SJSA1 (cell line): ENCODE measurements around the gene ABL2. TPM values are rescaled to one million over a fixed set of nuclear protein-coding genes. Genes with fewer than 3 reads are reported as not detected.
A peak's percentile ranks its signal among the peaks of the same experiment; 100 is the strongest.
"Not testable (repeated sequence)": the region's sequence is repeated elsewhere in the genome, so short reads cannot be mapped to it uniquely, and the experiment has no call there.

Experiments
- DNase-seq, 2 experiments: peaks; one replicate each; pipeline ENCODE4 v3.0.0-alpha.2; 2015 to 2020; ENCODE audit warnings: low spot score in 2 of 2, low read depth in 1 of 2
- H3K27ac ChIP-seq: fragments of 250-450 bp; sonication (Bioruptor Pico); 2 replicates; pipeline ENCODE4 v1.5.1; 2020; ENCODE audit warnings: mild to moderate bottlenecking, moderate library complexity
- H3K27me3 ChIP-seq: fragments of 250-450 bp; sonication (Bioruptor Pico); replicated peaks from 2 replicates; pipeline ENCODE4 v1.5.1; 2020; ENCODE audit warnings: mild to moderate bottlenecking, moderate library complexity
- H3K36me3 ChIP-seq: fragments of 250-450 bp; sonication (Bioruptor Pico); 2 replicates; pipeline ENCODE4 v1.5.1; 2020; ENCODE audit warnings: mild to moderate bottlenecking
- H3K4me1 ChIP-seq: fragments of 250-450 bp; sonication (Bioruptor Pico); replicated peaks from 2 replicates; pipeline ENCODE4 v1.6.1; 2021; ENCODE audit warnings: mild to moderate bottlenecking
- H3K4me3 ChIP-seq: fragments of 250-450 bp; sonication (Bioruptor Pico); 2 replicates; pipeline ENCODE4 v1.5.1; 2020; ENCODE audit warnings: mild to moderate bottlenecking
- H3K9me3 ChIP-seq: fragments of 250-450 bp; sonication (Bioruptor Pico); replicated peaks from 2 replicates; pipeline ENCODE4 v1.5.1; 2020; ENCODE audit warnings: mild to moderate bottlenecking
- total RNA-seq: library from RNA; depleted of rRNA; stranded (reverse); fragments of >200 nt; shearing (Covaris generic); gene quantifications from 2 replicates; pipeline ENCODE4 v1.2.3, GENCODE V29; 2014

Gene ABL2
- total RNA-seq, 1 experiment from 2014 or later: 39.9 TPM

- Histone ChIP-seq H3K27ac (no peak overlapping the region), H3K4me3 (no peak overlapping the region), H3K9me3 (no peaks in the 10 kb centered on the region), H3K36me3 (no peaks in the 10 kb centered on the region), H3K4me1 (no peaks in the 10 kb centered on the region), H3K27me3 (no peaks in the 10 kb centered on the region)
- no peak for DNase-seq
Measured at GRCh38 chr1:179200586-179200985, 28.9 kb downstream of the ABL2 start.

- Histone ChIP-seq H3K27ac (no peak overlapping the region), H3K36me3 (no peaks in the 10 kb centered on the region), H3K4me3 (no peak overlapping the region), H3K4me1 (0 out of 2 replicates have a peak, but pooled peaks cover 3% of the 10 kb centered on the region), H3K9me3 (no peaks in the 10 kb centered on the region), H3K27me3 (no peaks in the 10 kb centered on the region)
- DNase-seq: no peak
Measured at GRCh38 chr1:179197690-179198297, 31.7 kb downstream of the ABL2 start.

- not testable (repeated sequence) for H3K36me3 ChIP-seq, H3K27me3 ChIP-seq, H3K27ac ChIP-seq, H3K9me3 ChIP-seq, DNase-seq, H3K4me1 ChIP-seq, H3K4me3 ChIP-seq
Measured at GRCh38 chr1:179195857-179196256, 33.6 kb downstream of the ABL2 start.

DNA sequence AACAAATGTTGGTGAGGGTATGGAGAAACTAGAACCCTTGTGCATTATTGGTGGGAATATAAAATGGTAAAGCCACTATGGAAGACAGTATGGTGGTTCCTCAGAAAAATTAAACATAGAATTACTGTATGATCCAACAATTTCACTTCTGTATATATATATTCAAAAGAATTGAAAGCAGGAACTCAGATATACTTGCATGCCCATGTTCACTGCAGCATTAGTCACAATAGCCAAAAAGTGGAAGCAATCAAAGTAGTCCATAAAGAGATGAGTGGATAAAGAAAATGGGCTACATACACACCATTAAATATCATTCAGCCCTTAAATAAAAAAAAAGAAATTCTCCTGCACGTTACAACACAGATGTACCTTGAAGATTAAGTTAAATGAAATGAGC, 34.1 kb downstream of the ABL2 start:
- Histone ChIP-seq H3K36me3 (no peaks in the 10 kb centered on the region), H3K4me1 (0 out of 2 replicates have a peak, but pooled peaks cover 3% of the 10 kb centered on the region), H3K27me3 (no peaks in the 10 kb centered on the region), H3K9me3 (no peaks in the 10 kb centered on the region), H3K4me3 (no peak overlapping the region), H3K27ac (no peak overlapping the region)
- DNase-seq: no peak

GRCh38 chr1:179194068-179194537, 35.4 kb downstream of the ABL2 start:
- Histone ChIP-seq H3K4me1 (0 out of 2 replicates have a peak, but pooled peaks cover 3% of the 10 kb centered on the region), H3K27me3 (no peaks in the 10 kb centered on the region), H3K4me3 (no peak overlapping the region), H3K36me3 (no peaks in the 10 kb centered on the region), H3K27ac (no peak overlapping the region), H3K9me3 (no peaks in the 10 kb centered on the region)
- DNase-seq: no peak

- Histone ChIP-seq H3K4me3 (no peak overlapping the region), H3K4me1 (0 out of 2 replicates have a peak, but pooled peaks cover 3% of the 10 kb centered on the region), H3K9me3 (no peaks in the 10 kb centered on the region), H3K27ac (no peak overlapping the region), H3K27me3 (no peaks in the 10 kb centered on the region), H3K36me3 (no peaks in the 10 kb centered on the region)
- no peak for DNase-seq
Measured at GRCh38 chr1:179190861-179191260, 38.6 kb downstream of the ABL2 start.

DNA sequence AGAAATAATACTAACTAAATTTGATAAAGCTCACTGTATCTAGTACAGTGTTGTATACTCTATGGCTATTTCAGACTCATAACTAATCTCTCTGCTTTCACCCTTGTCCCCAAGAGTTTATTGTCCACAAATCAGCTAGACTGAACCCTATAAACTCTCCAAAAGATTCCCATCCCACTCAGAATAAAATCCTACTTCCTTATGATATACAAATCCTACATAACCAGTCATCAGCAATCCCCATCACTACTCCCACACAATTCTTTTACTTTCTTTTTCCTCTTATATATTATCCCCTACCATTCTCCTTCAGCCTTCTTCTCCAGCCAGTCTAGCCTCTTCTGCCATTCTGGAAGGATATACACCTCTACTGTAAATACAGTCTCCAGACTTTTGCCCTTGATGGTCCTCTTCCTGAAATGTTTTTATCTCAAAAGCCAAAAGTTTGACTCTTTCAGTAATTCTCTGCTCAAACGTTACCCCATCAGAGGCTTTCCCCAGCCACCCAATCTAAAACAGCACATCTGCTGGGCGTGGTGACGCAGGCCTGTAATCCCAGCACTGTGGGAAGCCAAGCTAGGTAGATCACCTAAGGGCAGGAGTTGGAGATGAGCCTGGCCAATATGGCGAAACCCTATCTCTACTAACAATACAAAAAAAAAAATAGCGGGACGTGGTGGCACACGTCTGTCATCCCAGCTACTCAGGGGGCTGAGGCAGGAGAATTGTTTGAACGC, 41.6 kb downstream of the ABL2 start:
- Histone ChIP-seq H3K27ac (no peak overlapping the region), H3K4me1 (no peaks in the 10 kb centered on the region), H3K9me3 (no peaks in the 10 kb centered on the region), H3K27me3 (no peaks in the 10 kb centered on the region), H3K36me3 (no peaks in the 10 kb centered on the region), H3K4me3 (no peak overlapping the region)
- DNase-seq: no peak

- no peak for DNase-seq
- no peaks in the 10 kb centered on the region for H3K27me3 ChIP-seq
- no peaks in the 10 kb centered on the region for H3K4me1 ChIP-seq
- no peak overlapping the region for H3K4me3 ChIP-seq
- H3K36me3 ChIP-seq: no peaks in the 10 kb centered on the region
- no peak overlapping the region for H3K27ac ChIP-seq
- H3K9me3 ChIP-seq: no peaks in the 10 kb centered on the region
Measured at GRCh38 chr1:179187043-179187442, 42.4 kb downstream of the ABL2 start.

DNA sequence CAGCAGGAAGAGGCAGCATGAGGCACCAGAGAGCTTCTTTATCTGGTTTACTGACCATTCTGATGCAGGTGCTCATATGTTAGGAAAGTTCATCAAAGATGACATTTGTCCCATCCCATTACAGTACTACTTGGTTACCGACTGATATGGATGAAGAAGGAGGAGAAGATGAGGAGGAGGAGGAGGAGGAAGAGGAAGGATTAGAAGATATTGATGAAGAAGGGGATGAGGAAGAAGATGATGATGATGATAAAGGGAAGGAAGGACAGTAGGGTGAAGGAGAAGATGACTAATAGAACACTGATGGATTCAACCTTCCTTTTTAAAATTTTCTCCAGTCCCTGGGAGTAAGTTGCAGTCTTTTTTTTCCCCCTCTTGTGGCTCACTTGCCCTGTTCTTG, 45.1 kb downstream of the ABL2 start:
- Histone ChIP-seq H3K4me3 (no peak overlapping the region), H3K4me1 (peaks cover 2% of the 10 kb centered on the region), H3K36me3 (no peaks in the 10 kb centered on the region), H3K9me3 (no peaks in the 10 kb centered on the region), H3K27ac (no peak overlapping the region), H3K27me3 (no peaks in the 10 kb centered on the region)
- DNase-seq: no peak

DNA sequence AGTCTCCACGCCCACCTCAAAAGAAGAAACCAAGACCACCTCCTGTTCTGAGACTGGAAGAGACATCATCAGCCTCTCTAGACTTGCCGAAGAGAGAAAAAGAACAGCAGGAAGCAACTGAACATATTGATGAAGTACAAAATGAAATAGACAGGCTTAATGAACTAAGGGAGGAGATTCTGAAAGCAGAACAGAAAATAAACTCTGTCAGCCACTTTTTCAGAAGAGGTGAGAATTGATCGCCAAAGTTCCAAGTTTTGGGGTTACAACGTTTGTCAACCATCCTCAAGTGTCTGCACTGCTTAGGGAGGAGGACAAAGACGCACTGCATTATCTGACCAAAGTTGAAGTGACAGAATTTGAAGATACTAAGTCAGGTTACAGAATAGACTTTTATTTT, 45.6 kb downstream of the ABL2 start:
- Histone ChIP-seq H3K36me3 (no peaks in the 10 kb centered on the region), H3K27ac (no peak overlapping the region), H3K4me3 (no peak overlapping the region), H3K9me3 (no peaks in the 10 kb centered on the region), H3K4me1 (peaks cover 7% of the 10 kb centered on the region), H3K27me3 (no peaks in the 10 kb centered on the region)
- DNase-seq: no peak

- peak in 1 of 2 experiments; percentile 49 for DNase-seq
- Histone ChIP-seq H3K4me1 (peaks cover 31% of the 10 kb centered on the region), H3K4me3 (no peak overlapping the region), H3K27me3 (no peaks in the 10 kb centered on the region), H3K9me3 (no peaks in the 10 kb centered on the region), H3K36me3 (no peaks in the 10 kb centered on the region), H3K27ac (peak overlapping the region; percentile 49)
Measured at GRCh38 chr1:179178950-179179349, 50.5 kb downstream of the ABL2 start.

GRCh38 chr1:179178183-179178582, 51.3 kb downstream of the ABL2 start:
- no peaks in the 10 kb centered on the region for H3K27me3 ChIP-seq
- H3K4me3 ChIP-seq: no peak overlapping the region
- H3K4me1 ChIP-seq: peaks cover 31% of the 10 kb centered on the region
- peak in 1 of 2 experiments; percentile 18 for DNase-seq
- no peaks in the 10 kb centered on the region for H3K36me3 ChIP-seq
- H3K9me3 ChIP-seq: no peaks in the 10 kb centered on the region
- H3K27ac ChIP-seq: peak overlapping the region; percentile 49

DNA sequence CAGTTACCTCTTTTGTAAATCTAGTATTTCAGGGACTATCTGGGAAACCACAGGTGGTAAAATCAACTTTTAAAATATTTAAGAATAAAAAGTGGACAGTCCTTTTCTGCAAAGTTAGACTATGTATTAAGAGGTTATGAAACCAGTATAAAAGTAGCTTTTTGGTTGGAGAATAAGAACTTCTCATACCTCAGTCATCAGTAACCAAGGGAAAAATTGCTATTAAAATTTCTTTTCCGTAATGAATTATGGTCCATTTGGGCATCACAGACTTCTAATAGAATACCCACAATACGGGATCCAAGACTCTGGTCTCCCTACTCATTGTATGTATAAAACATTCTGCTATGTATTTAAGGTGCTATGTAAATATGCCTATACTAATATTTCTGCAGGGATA, 51.9 kb downstream of the ABL2 start:
- no peaks in the 10 kb centered on the region for H3K27me3 ChIP-seq
- no peak overlapping the region for H3K27ac ChIP-seq
- peaks cover 31% of the 10 kb centered on the region for H3K4me1 ChIP-seq
- H3K9me3 ChIP-seq: no peaks in the 10 kb centered on the region
- H3K4me3 ChIP-seq: no peak overlapping the region
- no peak for DNase-seq
- 0 out of 2 replicates have a peak, but pooled peaks cover under 1% of the 10 kb centered on the region for H3K36me3 ChIP-seq

GRCh38 chr1:179177182-179177581, 52.3 kb downstream of the ABL2 start:
- Histone ChIP-seq H3K27me3 (no peaks in the 10 kb centered on the region), H3K4me1 (peaks cover 31% of the 10 kb centered on the region), H3K9me3 (no peaks in the 10 kb centered on the region), H3K4me3 (no peak overlapping the region), H3K36me3 (0 out of 2 replicates have a peak, but pooled peaks cover 3% of the 10 kb centered on the region), H3K27ac (no peak overlapping the region)
- DNase-seq: no peak
